Endothelial cell of umbilical vein (primary cell): ENCODE measurements around the gene CD27.

Source experiments
- EZH2 ChIP-seq: IDR thresholded peaks from 2 replicates; pipeline ENCODE4 v1.6.1; 2012; ENCODE audit warnings: borderline replicate concordance, low read depth, mild to moderate bottlenecking, moderate library complexity, low read length, inconsistent platforms; ENCODE audit not compliant: severe bottlenecking
- GATA2 ChIP-seq: IDR thresholded peaks from 2 replicates; pipeline ENCODE4 v1.7.0; 2011; ENCODE audit warnings: low read depth, mild to moderate bottlenecking, moderate library complexity, mixed read lengths, low read length; ENCODE audit not compliant: insufficient read length, insufficient read depth
- JUN ChIP-seq: IDR thresholded peaks from 2 replicates; pipeline ENCODE4 v1.6.1; 2011; ENCODE audit warnings: borderline replicate concordance, low read depth; ENCODE audit not compliant: insufficient read length, insufficient read depth
- MYC ChIP-seq: IDR thresholded peaks from one replicate; pipeline ENCODE4 v1.6.1; 2011; ENCODE audit warnings: mild to moderate bottlenecking, low read depth, low read length
- POLR2A ChIP-seq: IDR thresholded peaks from 2 replicates; pipeline ENCODE4 v1.6.1; 2012; ENCODE audit warnings: low read depth, mild to moderate bottlenecking, control low read depth, low read length
- POLR2AphosphoS5 ChIP-seq: IDR thresholded peaks from 2 replicates; pipeline ENCODE4 v1.6.1; 2012; ENCODE audit warnings: low read depth, mild to moderate bottlenecking, control low read depth, low read length, moderate library complexity; ENCODE audit not compliant: insufficient read depth
- TF ChIP-seq, protein P1 (sequence below), 2 donors: IDR thresholded peaks; 1 replicate in 1 of 2; 2 replicates in 1 of 2; pipeline ENCODE4 v1.5.1; 2011; ENCODE audit warnings: low read length in 2 of 2, mild to moderate bottlenecking in 2 of 2, moderate library complexity in 2 of 2, control low read depth in 1 of 2, inconsistent platforms in 1 of 2, low read depth in 1 of 2; ENCODE audit not compliant: insufficient read depth in 1 of 2; ENCODE audit errors: extremely low read depth in 1 of 2
- TF ChIP-seq, protein P2 (sequence below): IDR thresholded peaks from 2 replicates; pipeline ENCODE4 v1.6.1; 2011; ENCODE audit not compliant: insufficient read depth, insufficient read length

DNA sequence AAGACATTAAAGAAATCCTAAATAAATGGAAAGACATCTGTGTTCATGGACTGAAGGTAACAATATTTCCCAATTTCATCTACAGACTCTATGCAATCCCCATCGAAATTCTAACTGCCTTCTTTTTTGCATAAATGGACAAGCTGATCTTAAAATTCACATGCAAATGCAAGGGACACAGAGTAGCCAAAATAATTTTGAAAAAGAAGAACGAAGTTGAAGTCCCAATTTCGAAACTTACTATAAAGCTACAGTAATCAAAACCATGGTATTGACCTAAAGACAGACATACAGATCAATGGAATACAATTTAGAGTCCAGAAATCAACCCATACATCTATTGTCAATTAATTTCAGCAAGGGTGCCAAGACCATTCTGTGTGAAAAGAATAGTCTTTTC lies 16.4 kb upstream of the CD27 start:
- TF ChIP-seq, protein P1, sequence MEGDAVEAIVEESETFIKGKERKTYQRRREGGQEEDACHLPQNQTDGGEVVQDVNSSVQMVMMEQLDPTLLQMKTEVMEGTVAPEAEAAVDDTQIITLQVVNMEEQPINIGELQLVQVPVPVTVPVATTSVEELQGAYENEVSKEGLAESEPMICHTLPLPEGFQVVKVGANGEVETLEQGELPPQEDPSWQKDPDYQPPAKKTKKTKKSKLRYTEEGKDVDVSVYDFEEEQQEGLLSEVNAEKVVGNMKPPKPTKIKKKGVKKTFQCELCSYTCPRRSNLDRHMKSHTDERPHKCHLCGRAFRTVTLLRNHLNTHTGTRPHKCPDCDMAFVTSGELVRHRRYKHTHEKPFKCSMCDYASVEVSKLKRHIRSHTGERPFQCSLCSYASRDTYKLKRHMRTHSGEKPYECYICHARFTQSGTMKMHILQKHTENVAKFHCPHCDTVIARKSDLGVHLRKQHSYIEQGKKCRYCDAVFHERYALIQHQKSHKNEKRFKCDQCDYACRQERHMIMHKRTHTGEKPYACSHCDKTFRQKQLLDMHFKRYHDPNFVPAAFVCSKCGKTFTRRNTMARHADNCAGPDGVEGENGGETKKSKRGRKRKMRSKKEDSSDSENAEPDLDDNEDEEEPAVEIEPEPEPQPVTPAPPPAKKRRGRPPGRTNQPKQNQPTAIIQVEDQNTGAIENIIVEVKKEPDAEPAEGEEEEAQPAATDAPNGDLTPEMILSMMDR (IDR thresholded peaks at IDR 0.05; ENCODE audit: extremely low read depth in 1 of 2, insufficient read depth in 1 of 2, low read depth in 1 of 2, low read length in 2 of 2): no peak
- TF ChIP-seq JUN: no peak
- TF ChIP-seq POLR2AphosphoS5: no peak
- no peak for TF ChIP-seq EZH2
- TF ChIP-seq MYC: no peak
- TF ChIP-seq, protein P2, sequence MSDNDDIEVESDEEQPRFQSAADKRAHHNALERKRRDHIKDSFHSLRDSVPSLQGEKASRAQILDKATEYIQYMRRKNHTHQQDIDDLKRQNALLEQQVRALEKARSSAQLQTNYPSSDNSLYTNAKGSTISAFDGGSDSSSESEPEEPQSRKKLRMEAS: no peak
- no peak for TF ChIP-seq POLR2A
- TF ChIP-seq GATA2: no peak
